Myocyte (in vitro differentiated cells): ENCODE data around the gene ZNF22. TPM values are rescaled to one million over a fixed set of nuclear protein-coding genes. Genes with fewer than 3 reads are reported as not detected.

ENCODE experiments used
- DNase-seq: peaks from one replicate; pipeline ENCODE4 v3.0.0-alpha.2; 2012; ENCODE audit warnings: low read depth
- polyA plus RNA-seq: library from polyadenylated mRNA; unstranded; fragments of >200 nt; gene quantifications from one replicate; pipeline ENCODE4 v1.2.1, GENCODE V29; 2012; ENCODE audit warnings: missing spikeins
- total RNA-seq: library from RNA; depleted of rRNA; stranded (reverse); fragments of >200 nt; gene quantifications from 2 replicates; pipeline ENCODE4 v1.2.3, GENCODE V29; 2014

Gene ZNF22
- 25.2 and 25.9 TPM in 2 replicates for total RNA-seq
- polyA plus RNA-seq = 6.3 TPM

DNA sequence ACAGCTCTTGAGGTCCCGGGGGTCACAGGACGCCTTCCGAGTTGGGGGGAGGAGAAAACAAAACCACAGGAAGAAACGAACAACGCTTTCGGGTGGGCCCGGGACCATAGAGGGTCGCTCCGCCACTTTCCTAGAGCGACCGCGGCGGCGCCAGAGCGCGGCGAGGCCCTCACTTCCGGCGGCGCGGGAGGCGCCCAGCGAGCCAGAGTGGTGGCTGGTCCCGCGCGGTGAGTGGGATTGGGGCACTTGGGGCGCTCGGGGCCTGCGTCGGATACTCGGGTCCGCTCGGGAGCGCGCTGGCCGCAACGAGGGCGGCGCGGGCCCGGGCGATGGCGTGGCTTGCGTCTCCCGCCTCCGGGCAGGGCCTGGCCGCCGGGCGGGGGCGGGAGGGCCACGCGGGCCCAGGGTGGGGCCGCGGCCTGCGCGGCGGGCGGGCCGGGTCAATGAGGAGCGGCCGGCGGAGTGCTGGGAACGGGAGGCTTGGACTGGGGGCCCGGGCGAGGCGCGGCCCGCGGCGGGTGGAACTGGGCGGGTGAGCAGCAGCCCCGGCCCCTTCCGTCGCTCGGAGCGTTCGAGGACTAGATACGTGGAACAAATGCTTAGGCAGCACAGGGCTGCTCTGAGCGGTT is at the start of gene ZNF22:
TSS of gene ZNF22 (plus strand) at position 172 of the 629 bp plus-strand sequence. CDS start 2,446 bp downstream, outside the sequence.
- peak; percentile 80 for DNase-seq

- DNase-seq = no peak
These were observed 49.0 kb upstream of the ZNF22 start for GRCh38 chr10:44951576-44952226.

GRCh38 chr10:44952779-44953231 is 47.9 kb upstream of the ZNF22 start:
- DNase-seq = no peak

DNA sequence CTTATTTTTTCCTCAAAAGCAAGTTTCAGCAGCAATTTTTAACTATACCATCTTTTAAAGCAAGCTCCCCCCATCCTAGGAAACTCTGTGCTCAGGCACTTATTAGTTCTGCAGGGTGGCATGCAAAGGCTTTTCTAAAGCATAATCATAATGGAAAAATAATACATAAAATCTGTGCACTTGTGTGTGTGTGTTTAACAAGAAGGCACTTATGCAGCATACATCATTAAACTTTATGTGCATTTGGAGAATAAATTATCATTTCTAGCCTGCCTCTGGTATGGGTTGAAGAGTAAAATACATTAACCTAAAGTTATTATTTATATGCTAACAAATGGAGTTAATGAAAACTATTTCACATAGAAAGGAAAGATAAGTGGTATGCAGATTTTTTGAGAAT is 46.7 kb upstream of the ZNF22 start:
- no peak for DNase-seq

DNA sequence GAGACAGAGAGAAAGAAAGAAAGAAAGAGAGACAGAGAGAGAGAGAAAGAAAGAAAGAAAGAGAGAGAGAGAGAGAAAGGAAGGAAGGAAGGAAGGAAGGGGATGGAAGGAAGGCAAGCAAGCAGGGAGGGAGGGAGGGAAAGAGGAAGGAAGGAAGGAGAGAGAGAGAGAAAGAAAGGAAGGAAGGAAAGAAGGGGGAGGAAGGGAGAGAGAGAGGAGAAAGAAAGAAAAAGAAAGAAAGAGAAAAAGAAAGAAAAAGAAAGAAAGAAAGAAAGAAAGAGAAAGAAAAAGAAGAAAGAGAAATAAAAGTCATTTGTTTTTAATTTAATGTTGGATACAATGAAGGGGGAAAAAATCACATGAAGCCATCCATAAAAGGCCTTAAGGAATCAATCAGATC is 45.8 kb upstream of the ZNF22 start:
- no peak for DNase-seq

DNA sequence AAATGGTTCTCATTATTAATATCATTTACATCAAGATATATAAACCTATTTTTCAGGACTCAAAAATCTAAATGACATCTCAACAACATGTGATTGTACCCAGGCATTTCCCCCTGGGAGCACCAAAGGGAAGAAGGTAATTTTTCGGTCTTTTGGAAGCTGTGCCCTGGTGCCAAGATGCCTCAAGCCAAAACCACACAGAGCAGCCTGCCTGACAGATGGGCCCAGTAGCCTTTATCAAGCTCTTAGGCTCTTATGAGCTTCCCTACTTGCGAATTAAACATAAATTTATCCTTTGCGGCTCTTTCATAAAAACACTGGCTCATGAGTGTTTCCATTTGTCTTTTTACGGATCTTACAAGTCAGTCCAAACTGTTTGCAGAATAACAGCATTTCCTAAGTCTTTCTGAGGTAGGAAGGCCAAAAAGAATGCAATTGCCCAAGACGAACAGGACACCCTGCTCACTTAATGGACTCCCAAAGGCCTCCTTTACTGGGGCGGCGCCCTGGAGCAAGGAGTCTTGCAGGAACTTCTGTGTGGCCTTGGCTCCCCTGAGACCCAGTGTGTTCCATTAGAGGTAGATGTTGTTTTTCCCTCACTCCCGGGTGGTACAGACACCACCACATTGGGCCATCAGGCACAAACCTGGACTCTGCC is 45.2 kb upstream of the ZNF22 start:
- peak; percentile 66 for DNase-seq

GRCh38 chr10:44956226-44956625 is 44.5 kb upstream of the ZNF22 start:
- DNase-seq = no peak

DNA sequence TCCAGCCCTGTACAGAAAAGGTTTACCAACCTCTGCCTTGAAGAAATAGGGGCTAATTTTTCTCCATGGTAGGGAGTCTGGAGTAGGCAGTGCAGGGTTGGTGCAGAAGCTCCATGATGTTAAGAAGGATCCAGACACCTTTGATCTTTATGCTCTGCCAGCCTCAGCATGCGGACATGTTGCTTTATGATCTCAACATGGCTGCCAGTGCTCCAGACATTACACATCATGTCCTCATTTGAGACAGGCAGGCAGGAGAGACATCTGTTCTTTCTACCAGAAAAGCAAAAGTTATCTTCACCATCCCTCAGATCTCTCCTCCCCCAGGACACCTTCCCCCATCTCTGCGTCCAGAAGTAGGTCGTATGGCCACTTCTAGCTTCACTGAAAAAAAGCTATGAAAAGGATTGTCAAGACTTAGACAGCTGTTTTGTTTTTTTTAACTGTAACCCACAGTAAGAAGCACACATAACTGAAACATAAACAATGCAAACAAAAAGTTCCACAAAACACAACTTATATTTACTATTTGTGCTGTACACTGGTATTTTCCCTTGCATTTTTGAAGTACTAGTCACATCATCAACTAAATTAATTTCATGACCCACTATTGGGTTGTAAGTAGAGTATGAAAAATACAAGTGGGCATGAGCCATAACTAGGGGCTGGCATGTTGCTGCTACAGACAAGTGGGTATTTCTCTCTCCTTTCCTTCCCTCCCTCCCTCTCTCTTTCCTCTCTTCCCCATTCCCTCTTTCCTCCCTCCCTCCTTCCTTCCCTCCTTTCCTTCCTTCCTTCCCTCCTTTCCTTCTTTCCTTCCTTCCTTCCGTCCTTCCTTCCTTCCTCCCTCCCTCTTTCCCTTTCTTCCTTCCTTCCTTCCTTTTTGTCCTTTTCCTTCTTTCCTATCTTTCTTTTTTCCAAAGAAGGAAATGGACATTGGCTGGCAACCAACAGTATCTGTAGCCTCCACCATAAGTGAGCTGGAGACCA is 43.7 kb upstream of the ZNF22 start:
- no peak for DNase-seq

DNA sequence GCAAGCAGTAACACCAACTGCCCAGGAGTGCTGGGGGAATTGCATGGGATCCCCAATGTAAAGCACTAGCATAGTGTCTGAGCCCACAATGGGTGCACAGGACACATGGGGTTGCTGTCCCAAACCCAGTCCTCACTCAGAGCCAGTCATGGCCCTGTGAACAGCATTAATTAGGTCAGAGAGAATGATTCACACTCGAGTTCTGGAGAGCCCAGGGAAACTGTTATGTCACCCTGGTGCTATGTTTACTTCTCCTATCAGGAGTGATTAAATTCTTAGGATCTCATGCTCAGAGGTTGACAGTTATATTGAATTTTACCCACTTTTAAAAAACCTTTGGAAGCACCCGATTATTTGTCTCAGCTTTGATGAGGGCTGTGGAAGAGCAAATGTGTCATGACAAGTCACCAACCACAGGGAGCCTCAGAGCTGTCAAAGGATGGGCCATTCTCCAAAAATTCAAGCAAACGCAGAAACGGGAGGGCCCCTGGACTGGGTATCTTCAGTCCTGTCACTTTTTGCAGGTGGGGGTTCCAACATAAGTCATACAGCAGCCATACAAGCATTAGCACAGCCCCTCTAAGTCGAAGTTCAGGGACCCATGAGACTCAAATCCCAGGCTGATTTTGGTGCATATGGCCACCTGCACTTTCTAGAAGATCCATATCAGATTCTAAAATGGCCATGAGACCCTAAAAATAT is 42.4 kb upstream of the ZNF22 start:
- DNase-seq = peak; percentile 80

DNA sequence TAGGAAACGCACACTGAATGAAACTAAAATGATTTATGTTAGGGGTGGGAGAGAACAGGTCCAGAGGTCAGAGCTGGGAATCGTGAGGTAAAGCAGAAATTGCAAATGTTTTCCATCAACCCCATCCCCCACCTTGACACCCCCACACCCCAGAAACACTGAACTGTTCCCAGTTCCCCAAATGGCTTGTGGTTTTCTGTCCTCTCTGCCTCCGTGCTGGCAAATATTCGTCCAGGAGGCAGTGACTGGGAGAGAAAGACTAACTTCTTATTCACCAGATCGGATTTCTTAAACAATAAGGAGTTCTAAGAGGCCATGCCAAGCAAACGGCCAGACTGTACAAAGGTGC is 41.9 kb upstream of the ZNF22 start:
- DNase-seq = no peak

- DNase-seq = peak; percentile 95
These were observed 41.3 kb upstream of the ZNF22 start, which contains the start of gene RASSF4 for GRCh38 chr10:44959247-44960087. Gene RASSF4, plus strand, starts transcription at chr10:44959802. Its CDS starts 10,401 bp downstream, at chr10:44970203.

DNA sequence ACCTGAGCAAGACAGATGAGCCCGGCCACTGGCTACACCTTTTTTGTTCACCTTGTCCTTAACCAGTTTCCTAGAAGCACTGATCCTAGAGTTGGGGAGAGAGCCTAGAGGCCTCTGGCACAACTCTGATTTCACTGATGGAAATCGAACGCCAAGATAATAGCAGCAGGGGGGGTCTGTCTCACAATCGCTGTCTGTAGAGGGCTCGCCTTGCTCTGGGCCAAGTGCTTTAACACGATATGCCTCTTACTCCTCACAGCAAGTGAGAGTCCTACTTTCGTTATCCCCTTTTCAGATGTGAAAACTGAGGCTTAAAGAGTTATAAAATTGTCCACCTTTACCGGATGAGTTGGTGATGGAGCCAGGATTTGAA is 40.6 kb upstream of the ZNF22 start:
- no peak for DNase-seq

GRCh38 chr10:44960482-44961229 is 40.1 kb upstream of the ZNF22 start:
- DNase-seq = no peak

DNA sequence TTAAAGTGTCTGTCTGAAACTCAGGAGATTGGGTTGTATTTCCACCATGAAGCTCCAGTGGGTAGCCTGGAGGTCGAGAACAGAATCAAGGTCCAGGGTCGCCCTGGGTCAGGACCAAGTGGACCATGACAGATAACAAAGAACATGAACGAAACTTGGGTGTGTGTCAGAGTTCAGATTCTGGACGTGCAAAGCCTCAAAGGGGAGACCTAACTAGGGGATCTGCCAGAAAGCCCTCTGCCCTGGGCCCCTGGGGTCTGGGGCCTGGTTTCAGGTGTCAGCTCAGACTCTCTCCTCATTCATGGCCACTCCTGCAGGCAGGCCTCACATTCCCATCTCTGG is 39.5 kb upstream of the ZNF22 start:
- DNase-seq = peak; percentile 71

DNA sequence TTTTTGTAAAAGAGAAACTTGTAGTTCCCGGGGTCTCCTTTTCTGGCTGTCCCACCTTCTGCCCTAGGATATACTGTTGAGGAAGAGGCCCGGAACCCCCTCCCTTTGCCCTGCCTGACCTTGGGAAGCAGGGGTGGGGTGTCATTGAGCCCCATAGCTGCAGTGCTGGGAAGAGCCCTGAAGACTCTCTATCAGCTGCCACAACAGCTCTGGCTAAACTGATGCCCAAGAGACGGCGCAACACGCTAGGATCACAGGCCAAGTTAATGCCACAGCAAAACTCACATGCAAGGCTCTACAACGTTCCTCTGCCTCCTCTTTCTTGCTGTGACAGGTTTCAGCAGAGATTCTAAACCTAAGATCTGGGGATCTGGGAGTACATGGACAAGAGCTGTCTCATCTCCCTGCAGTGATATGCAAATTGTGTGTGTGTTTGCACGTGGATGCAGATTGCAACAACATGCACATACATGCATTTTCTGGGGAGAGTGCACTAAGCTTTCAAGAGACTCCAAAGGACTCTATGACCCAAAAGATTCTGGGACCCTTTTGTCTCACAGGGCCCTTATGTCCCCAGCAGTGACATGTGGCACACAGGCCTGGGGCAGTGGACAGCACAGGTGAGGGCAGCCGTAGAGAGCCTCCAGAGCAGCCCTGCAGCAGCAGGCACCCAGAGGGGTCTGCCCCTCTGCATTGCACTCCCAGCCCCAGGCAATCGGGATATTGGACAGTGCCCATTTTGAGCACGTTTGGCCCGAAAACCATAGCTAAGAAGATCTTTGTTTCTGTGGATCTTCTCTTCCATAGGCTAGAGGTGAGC is 38.6 kb upstream of the ZNF22 start:
- DNase-seq = peak; percentile 84

- peak; percentile 99 for DNase-seq
These were observed 37.6 kb upstream of the ZNF22 start for GRCh38 chr10:44962870-44963738.
